Measurements from ENCODE around the gene MICB. TPM values are rescaled to one million over a fixed set of nuclear protein-coding genes. Genes with fewer than 3 reads are reported as not detected.
"Not testable (repeated sequence)": the region's sequence is repeated elsewhere in the genome, so short reads cannot be mapped to it uniquely, and the experiment has no call there.

The MICB gene
- polyA plus RNA-seq, 5 donors = 0.75 to 3.3 (median 1.8) TPM

GRCh38 chr6:31499648-31500047, 1.7 kb downstream of the MICB start:
- DNase-seq = not testable (repeated sequence)

GRCh38 chr6:31502586-31502985, 4.6 kb downstream of the MICB start:
- no peak for DNase-seq

GRCh38 chr6:31509036-31509435, 11.1 kb downstream of the MICB start:
- DNase-seq = not testable (repeated sequence)

GRCh38 chr6:31510007-31510406, 12.1 kb downstream of the MICB start:
- no peak for DNase-seq

GRCh38 chr6:31513456-31514165, 15.7 kb downstream of the MICB start:
- no peak for DNase-seq

GRCh38 chr6:31521835-31522234, 23.9 kb downstream of the MICB start:
- DNase-seq = no peak

- DNase-seq = no peak
Measured at GRCh38 chr6:31525553-31525931, 27.6 kb downstream of the MICB start.

GRCh38 chr6:31525932-31526591, 28.1 kb downstream of the MICB start:
- DNase-seq = no peak

GRCh38 chr6:31528307-31528777, 30.4 kb downstream of the MICB start:
- DNase-seq = no peak

GRCh38 chr6:31528821-31529328, 30.9 kb downstream of the MICB start, which contains the start of gene MCCD1:
TSS of gene MCCD1 (plus strand) at chr6:31528962. CDS start at chr6:31529015, 53 bp downstream.
- no peak for DNase-seq

- DNase-seq = no peak
Measured at GRCh38 chr6:31529329-31530150, 31.6 kb downstream of the MICB start.

- DNase-seq = no peak
Measured at GRCh38 chr6:31530659-31531058, 32.7 kb downstream of the MICB start.

- no peak for DNase-seq
Measured at GRCh38 chr6:31531162-31531561, 33.2 kb downstream of the MICB start.

- DNase-seq = no peak
Measured at GRCh38 chr6:31531771-31532643, 34.1 kb downstream of the MICB start.

GRCh38 chr6:31532644-31533454, 34.9 kb downstream of the MICB start:
- no peak for DNase-seq

- no peak for DNase-seq
Measured at GRCh38 chr6:31533455-31533841, 35.5 kb downstream of the MICB start.

- DNase-seq = no peak
Measured at GRCh38 chr6:31534011-31534410, 36.1 kb downstream of the MICB start.

GRCh38 chr6:31534521-31535040, 36.6 kb downstream of the MICB start:
- no peak for DNase-seq

- no peak for DNase-seq
Measured at GRCh38 chr6:31535538-31536324, 37.8 kb downstream of the MICB start.

Measured in right lung (tissue), 5 donors.